BJ (cell line): ENCODE results near the gene DAPP1. TPM values are rescaled to one million over a fixed set of nuclear protein-coding genes. Genes with fewer than 3 reads are reported as not detected.
"Not testable (repeated sequence)": the region's sequence is repeated elsewhere in the genome, so short reads cannot be mapped to it uniquely, and the experiment has no call there.

Experiments used
- CTCF ChIA-PET: fragments of 350-600 bp; formaldehyde crosslinking; extraction: SDS; loops from one replicate; lab custom pipeline; 2021; ENCODE audit warnings: antibody characterized with exemption, inconsistent platforms; lab: Yijun Ruan, JAX
- POLR2A ChIA-PET: fragments of 300-600 bp; sonication (Branson Sonifier 250); formaldehyde crosslinking; extraction: SDS; loops from one replicate; lab custom pipeline; 2021; ENCODE audit warnings: antibody characterized with exemption; lab: Charles Lee
- DNase-seq: peaks from one replicate; pipeline ENCODE4 v3.0.0-alpha.2; 2011; ENCODE audit warnings: low read depth
- H3K27me3 ChIP-seq: 2 replicates; pipeline ENCODE4 v1.6.0; 2011; ENCODE audit warnings: low read length; ENCODE audit not compliant: control insufficient read depth, insufficient read depth
- H3K36me3 ChIP-seq: 2 replicates; pipeline ENCODE4 v1.5.1; 2011; ENCODE audit warnings: low read length; ENCODE audit not compliant: control insufficient read depth, insufficient read depth
- H3K4me3 ChIP-seq: 2 replicates; pipeline ENCODE4 v1.5.1; 2011; ENCODE audit warnings: low read depth, mild to moderate bottlenecking, control low read depth, low read length
- polyA minus RNA-seq: library from RNA; depleted of rRNA, polyadenylated mRNA; stranded (reverse); fragments of >200 nt; gene quantifications from 2 replicates; pipeline ENCODE4 v1.2.3, GENCODE V29; 2011; rRNA and poly(A)+ RNA removed
- polyA plus RNA-seq: library from polyadenylated mRNA; depleted of rRNA; stranded (reverse); fragments of >200 nt; gene quantifications from 2 replicates; pipeline ENCODE4 v1.2.3, GENCODE V29; 2011; rRNA removed
- TF ChIP-seq, protein P1 (sequence below): IDR thresholded peaks from 2 replicates; pipeline ENCODE4 v1.5.1; 2011; ENCODE audit warnings: low read depth, mild to moderate bottlenecking, control low read depth, inconsistent platforms, low read length, moderate library complexity; ENCODE audit not compliant: insufficient read depth

DAPP1 gene, protein sequence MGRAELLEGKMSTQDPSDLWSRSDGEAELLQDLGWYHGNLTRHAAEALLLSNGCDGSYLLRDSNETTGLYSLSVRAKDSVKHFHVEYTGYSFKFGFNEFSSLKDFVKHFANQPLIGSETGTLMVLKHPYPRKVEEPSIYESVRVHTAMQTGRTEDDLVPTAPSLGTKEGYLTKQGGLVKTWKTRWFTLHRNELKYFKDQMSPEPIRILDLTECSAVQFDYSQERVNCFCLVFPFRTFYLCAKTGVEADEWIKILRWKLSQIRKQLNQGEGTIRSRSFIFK
- polyA plus RNA-seq (not detected in 2 replicates), polyA minus RNA-seq (not detected in 2 replicates)

DNA sequence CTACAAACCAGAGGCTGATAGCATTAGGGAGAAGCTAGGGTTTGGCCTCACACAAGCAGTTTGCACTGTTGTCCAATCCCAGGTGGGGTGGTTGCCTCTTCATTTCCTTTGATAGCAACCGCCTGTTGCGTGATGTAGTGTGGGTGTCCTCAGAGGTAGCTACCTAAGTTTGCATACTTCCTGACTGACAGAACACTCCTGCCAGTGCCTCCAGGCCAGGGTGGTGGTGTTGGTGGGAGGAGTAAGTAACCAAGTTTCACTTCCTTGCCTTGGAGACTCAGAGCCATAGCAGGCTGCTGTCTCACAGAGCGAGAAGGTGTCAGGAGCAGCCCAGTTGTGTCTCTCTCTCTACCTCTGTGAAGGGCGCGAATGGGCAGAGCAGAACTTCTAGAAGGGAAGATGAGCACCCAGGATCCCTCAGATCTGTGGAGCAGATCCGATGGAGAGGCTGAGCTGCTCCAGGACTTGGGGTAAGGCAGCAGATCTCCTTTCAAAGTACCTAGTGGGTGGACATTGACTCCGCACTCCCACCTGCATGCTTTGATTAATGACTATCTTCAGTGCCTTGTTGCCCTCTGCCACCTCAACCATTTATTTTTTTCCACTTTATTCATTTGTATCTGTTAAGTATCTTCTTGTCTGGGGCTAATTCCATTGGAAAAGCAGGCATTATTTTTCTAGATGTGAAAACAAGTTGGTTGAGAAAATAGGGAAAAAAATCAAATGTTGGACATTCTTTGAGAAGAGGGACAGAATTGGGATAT lies at the start of gene DAPP1:
Gene DAPP1 (plus strand): TSS at position 283 of the 764 bp plus-strand sequence. CDS start 87 bp downstream, at position 370.
- DNase-seq, result no peak
- Histone ChIP-seq H3K36me3 (no peaks in the 10 kb centered on the region), H3K4me3 (no peak within 1 kb of the TSS), H3K27me3 (peaks cover 1% of the 10 kb centered on the region; the same call in 1 of the 2 replicates)
- CTCF ChIA-PET, result interaction anchor here (0.6 to 1.5 kb wide), 2 partner anchors 10 to 175 kb away, joined by 3 to 5 read pairs; no protein-coding TSS in a partner anchor
- POLR2A ChIA-PET, result no interaction called here
- TF ChIP-seq, protein P1, sequence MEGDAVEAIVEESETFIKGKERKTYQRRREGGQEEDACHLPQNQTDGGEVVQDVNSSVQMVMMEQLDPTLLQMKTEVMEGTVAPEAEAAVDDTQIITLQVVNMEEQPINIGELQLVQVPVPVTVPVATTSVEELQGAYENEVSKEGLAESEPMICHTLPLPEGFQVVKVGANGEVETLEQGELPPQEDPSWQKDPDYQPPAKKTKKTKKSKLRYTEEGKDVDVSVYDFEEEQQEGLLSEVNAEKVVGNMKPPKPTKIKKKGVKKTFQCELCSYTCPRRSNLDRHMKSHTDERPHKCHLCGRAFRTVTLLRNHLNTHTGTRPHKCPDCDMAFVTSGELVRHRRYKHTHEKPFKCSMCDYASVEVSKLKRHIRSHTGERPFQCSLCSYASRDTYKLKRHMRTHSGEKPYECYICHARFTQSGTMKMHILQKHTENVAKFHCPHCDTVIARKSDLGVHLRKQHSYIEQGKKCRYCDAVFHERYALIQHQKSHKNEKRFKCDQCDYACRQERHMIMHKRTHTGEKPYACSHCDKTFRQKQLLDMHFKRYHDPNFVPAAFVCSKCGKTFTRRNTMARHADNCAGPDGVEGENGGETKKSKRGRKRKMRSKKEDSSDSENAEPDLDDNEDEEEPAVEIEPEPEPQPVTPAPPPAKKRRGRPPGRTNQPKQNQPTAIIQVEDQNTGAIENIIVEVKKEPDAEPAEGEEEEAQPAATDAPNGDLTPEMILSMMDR, result no peak

DNA sequence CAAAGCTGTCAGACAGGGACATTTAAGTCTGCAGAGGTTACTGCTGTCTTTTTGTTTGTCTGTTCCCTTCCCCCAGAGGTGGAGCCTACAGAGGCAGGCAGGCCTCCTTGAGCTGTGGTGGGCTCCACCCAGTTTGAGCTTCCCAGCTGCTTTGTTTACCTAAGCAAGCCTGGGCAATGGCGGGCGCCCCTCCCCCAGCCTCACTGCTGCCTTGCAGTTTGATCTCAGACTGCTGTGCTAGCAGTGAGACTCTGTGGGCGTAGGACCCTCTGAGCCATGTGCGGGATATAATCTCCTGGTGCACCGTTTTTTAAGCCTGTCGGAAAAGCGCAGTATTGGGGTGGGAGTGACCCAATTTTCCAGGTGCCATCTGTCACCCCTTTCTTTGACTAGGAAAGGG lies 45.8 kb upstream of the DAPP1 start:
- H3K27me3 ChIP-seq, DNase-seq, CTCF ChIA-PET, POLR2A ChIA-PET, H3K4me3 ChIP-seq, H3K36me3 ChIP-seq: not testable (repeated sequence)

DNA sequence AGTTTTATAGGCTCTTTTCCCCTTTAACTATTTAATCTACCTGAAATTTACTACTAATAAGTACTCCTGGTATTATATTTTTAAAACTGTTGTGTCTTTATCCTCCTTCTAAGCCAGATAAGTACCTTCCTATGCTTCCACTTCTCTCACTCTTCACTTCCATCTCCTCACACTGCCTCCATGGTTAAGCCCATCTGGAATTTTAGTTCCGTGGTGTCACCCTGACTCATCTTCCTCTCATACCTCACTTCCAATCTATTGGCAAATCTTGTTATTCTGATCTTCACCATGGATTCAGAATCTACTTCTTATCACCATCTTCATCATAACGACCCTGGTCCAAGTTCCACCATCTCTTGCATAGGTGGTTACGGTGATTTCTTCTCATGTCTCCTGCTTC lies 32.7 kb upstream of the DAPP1 start:
- Histone ChIP-seq H3K4me3 (no peak overlapping the region), H3K27me3 (no peaks in the 10 kb centered on the region), H3K36me3 (no peaks in the 10 kb centered on the region)
- POLR2A ChIA-PET, result no interaction called here
- no peak for DNase-seq
- TF ChIP-seq, protein P1, result no peak
- CTCF ChIA-PET, result no interaction called here

DNA sequence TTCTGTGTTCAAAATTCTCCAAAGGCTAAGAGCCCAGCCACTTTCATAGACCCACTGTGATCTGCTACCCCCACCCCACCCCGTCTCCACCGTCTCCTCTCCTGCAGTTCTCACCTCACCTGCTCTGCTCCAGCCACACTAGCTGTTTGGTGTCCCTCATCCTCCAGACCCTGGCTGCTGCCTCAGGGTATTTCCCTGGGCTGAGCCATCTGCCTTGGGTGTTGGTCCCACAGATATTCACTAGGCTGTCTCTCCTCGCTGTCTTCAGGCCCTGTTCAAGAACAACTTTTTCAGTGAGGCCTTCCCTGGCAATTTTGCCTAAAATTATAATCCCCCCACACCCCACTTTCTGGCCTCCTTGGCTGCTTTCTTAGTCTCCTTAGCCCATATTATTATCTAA lies 31.8 kb upstream of the DAPP1 start:
- TF ChIP-seq, protein P1, result no peak
- Histone ChIP-seq H3K36me3 (no peaks in the 10 kb centered on the region), H3K4me3 (no peak overlapping the region), H3K27me3 (no peaks in the 10 kb centered on the region)
- DNase-seq, result no peak
- POLR2A ChIA-PET, result no interaction called here
- CTCF ChIA-PET, result no interaction called here

DNA sequence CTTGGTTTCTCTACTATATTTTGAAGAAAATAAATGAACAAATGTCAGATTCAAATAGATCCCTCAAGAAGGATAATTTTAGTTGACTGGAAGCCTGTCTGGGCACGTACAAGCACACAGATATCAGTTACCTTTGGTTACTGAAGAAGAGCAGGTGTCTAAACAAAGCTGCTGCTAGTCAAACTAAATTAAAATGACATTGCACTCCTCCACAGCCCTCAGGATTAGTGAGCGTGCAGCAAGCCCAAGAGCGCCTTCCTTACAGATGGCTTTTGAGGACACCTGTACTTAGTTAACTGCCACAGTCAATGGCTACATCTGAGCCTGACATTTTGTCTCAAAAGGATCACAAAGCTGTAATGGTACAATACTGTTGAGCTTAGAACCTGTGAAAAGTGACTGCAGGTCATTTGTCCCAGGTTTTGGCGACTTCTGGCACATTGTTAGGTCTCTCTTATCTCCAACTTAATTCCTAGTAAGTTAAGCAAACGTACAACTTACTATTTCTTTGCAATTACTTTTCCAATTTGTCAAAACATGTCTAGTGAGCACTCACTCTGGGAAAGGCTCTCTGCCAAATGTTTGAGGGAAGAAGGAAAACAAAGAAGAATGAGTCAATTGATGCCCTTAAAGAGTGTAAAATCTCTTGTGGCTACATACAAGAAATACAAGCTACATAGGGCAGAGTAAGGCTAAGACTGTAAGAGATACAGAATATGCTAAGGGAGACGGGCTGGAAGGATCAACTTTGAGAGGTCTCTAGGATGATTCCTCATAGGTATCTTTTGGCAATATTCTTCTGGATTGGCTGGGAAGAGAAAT lies 25.6 kb upstream of the DAPP1 start:
- Histone ChIP-seq H3K4me3 (no peak overlapping the region), H3K36me3 (no peaks in the 10 kb centered on the region), H3K27me3 (no peaks in the 10 kb centered on the region)
- ChIA-PET POLR2A (no interaction called here), CTCF (no interaction called here)
- TF ChIP-seq, protein P1, result no peak
- no peak for DNase-seq
